ENCODE measurements around the gene SH3BP5L. TPM values are rescaled to one million over a fixed set of nuclear protein-coding genes. Genes with fewer than 3 reads are reported as not detected.

The SH3BP5L gene
- total and polyA plus RNA-seq, 2 of the 8 experiments (the other 6 are each of a cell fraction or from before 2014, with no cell fraction given) = 20.2 to 28.4 TPM

- POLR2A ChIA-PET (ENCODE audit: partially characterized antibody) = interaction anchor here (1.3 to 6.0 kb wide), 2 partner anchors 8 to 9 kb away, joined by 3 to 69 read pairs; partner anchors contain the start of gene ZNF672
- peaks cover 0 to 7% (median 3%) of the 10 kb centered on the region in 4 experiments; a peak in 4 of 8 replicates for H3K36me3 ChIP-seq (ENCODE audit: control insufficient read depth in 2 of 4, insufficient read depth in 4 of 4, low read length in 3 of 4)
- H3K27me3 ChIP-seq (replicated peaks in 1 of 4; ENCODE audit: control insufficient read depth in 3 of 4, extremely low read depth in 1 of 4, insufficient read depth in 3 of 4, low read length in 3 of 4) = no peaks in the 10 kb centered on the region
- no peak overlapping the region for H2BK20ac ChIP-seq (ENCODE audit: low read length)
- no peaks in the 10 kb centered on the region for H4K20me1 ChIP-seq (replicated peaks in 1 of 2; ENCODE audit: control insufficient read depth in 1 of 2, insufficient read depth in 2 of 2, low read length in 2 of 2)
- WGBS, 2 experiments (ENCODE audit: extremely low coverage in 1 of 2, insufficient coverage in 1 of 2, insufficient read length in 1 of 2, insufficient replicate concordance in 2 of 2, low coverage in 1 of 2, low lambda C conversion rate in 2 of 2, missing lambda C conversion rate in 1 of 2) = 86% methylated on average over 3 of the region's 3 CpGs; no CpG with 5 or more reads in 1 of the 2 experiments
- H2BK12ac ChIP-seq (ENCODE audit: low read depth, low read length) = no peak overlapping the region
- DNase-seq (ENCODE audit: low read depth in 1 of 2, low spot score in 2 of 2) (no peak), FAIRE-seq (no peak)
- H3K4ac ChIP-seq (replicated peaks; ENCODE audit: insufficient read length, low read depth, low read length) = no peak overlapping the region
- no peak overlapping the region for H3K9ac ChIP-seq (replicated peaks in 1 of 4; ENCODE audit: extremely low read depth in 1 of 4, low read depth in 3 of 4, low read length in 3 of 4)
- no peak overlapping the region for H3K23ac ChIP-seq (ENCODE audit: insufficient read length)
- H2BK120ac ChIP-seq (replicated peaks; ENCODE audit: low read depth, low read length) = no peak overlapping the region
- no peak overlapping the region for H4K8ac ChIP-seq (ENCODE audit: extremely low read depth, insufficient read depth, low read length)
- peaks cover 0 to 17% of the 10 kb centered on the region in 2 experiments; a peak in 3 of 4 replicates for H3K79me2 ChIP-seq (ENCODE audit: control insufficient read depth in 1 of 2, insufficient read depth in 2 of 2, low read length in 2 of 2)
- no peak overlapping the region for H3K4me3 ChIP-seq (ENCODE audit: extremely low read depth in 1 of 4, insufficient read depth in 2 of 4, low read depth in 3 of 4, low read length in 4 of 4)
- no peak overlapping the region for H3K18ac ChIP-seq (ENCODE audit: extremely low read depth, low read length)
- no peak overlapping the region for H2BK5ac ChIP-seq (ENCODE audit: low read depth, low read length)
- TF ChIP-seq MAX (IDR thresholded peaks at IDR 0.05) (no peak), ATF2 (IDR thresholded peaks at IDR 0.05; ENCODE audit: low read length) (no peak), SRF (IDR thresholded peaks at IDR 0.05; ENCODE audit: low read depth, low read length) (no peak), YY1 (IDR thresholded peaks at IDR 0.05; ENCODE audit: low read depth, low read length) (no peak), POU5F1 (IDR thresholded peaks at IDR 0.05; ENCODE audit: low read depth, low read length) (no peak), GABPA (IDR thresholded peaks at IDR 0.05; ENCODE audit: borderline replicate concordance, insufficient read depth, low read length) (no peak), HDAC2 (IDR thresholded peaks at IDR 0.05; ENCODE audit: borderline replicate concordance in 1 of 2, low read depth in 2 of 2, low read length in 2 of 2) (no peak), EZH2 (IDR thresholded peaks at IDR 0.05; ENCODE audit: low read depth, low read length, severe bottlenecking) (no peak), TCF12 (IDR thresholded peaks at IDR 0.05; ENCODE audit: low read depth, low read length) (no peak)
- H2AFZ ChIP-seq (ENCODE audit: low read length) = no peak overlapping the region
- no peak overlapping the region for H3K56ac ChIP-seq (replicated peaks; ENCODE audit: insufficient read length, low read depth, low read length)
- H3K4me2 ChIP-seq (ENCODE audit: insufficient read depth in 1 of 2, low read depth in 2 of 2, low read length in 2 of 2) = no peak overlapping the region
- no peak overlapping the region for H2BK15ac ChIP-seq (ENCODE audit: low read length)
- H3K4me1 ChIP-seq (replicated peaks in 1 of 4; ENCODE audit: control insufficient read depth in 3 of 4, insufficient read depth in 4 of 4, low read length in 3 of 4) = peaks cover 0 to 5% (median 1%) of the 10 kb centered on the region in 4 experiments; a peak in 5 of 7 replicates
- no peak overlapping the region for H2AK5ac ChIP-seq (ENCODE audit: low read depth, low read length)
- H4K5ac ChIP-seq (ENCODE audit: insufficient read length, low read depth, low read length) = no peak overlapping the region
- CTCF ChIA-PET (ENCODE audit: partially characterized antibody) = interaction anchor here (0.7 to 3.8 kb wide), 5 partner anchors 9 to 94 kb away, joined by 3 to 20 read pairs (median 3); partner anchors contain the start of gene ZNF672
- H3K79me1 ChIP-seq (ENCODE audit: low read depth, low read length) = peaks cover 6% of the 10 kb centered on the region
- H3K27ac ChIP-seq (ENCODE audit: low read depth, low read length) = no peak overlapping the region
- no peak overlapping the region for H3K14ac ChIP-seq (ENCODE audit: insufficient read length)
- no peaks in the 10 kb centered on the region; a peak in 1 of 4 replicates for H3K9me3 ChIP-seq (ENCODE audit: insufficient read depth in 2 of 2, low read depth in 1 of 2, low read length in 1 of 2)
- no peak overlapping the region for H4K91ac ChIP-seq (replicated peaks; ENCODE audit: insufficient read length, low read length)
- H3K23me2 ChIP-seq (ENCODE audit: low read depth, low read length) = peaks cover 10% of the 10 kb centered on the region
These were observed 3.1 kb upstream of the SH3BP5L start for GRCh38 chr1:248828845-248829244.

Measured in H1 (cell line).